Smooth muscle cell (in vitro differentiated cells): ENCODE results near the gene PRR19. TPM values are rescaled to one million over a fixed set of nuclear protein-coding genes. Genes with fewer than 3 reads are reported as not detected.
A peak's percentile ranks its signal among the peaks of the same experiment; 100 is the strongest.

Experiments
- DNase-seq: peaks from one replicate; lab custom pipeline; 2025; ENCODE audit not compliant: unreplicated experiment; lab: John Stamatoyannopoulos, UW
- H2AFZ ChIP-seq: fragments of 200-600 bp; sonication (generic); 2 replicates; pipeline ENCODE4 v1.6.0; 2016; ENCODE audit warnings: antibody characterized with exemption, low read depth, mild to moderate bottlenecking
- H3F3A ChIP-seq: fragments of 200-600 bp; sonication (generic); 2 replicates; pipeline ENCODE4 v1.6.0; 2017; ENCODE audit warnings: antibody characterized with exemption, low read depth
- H3K27ac ChIP-seq: fragments of 200-600 bp; sonication (generic); 2 replicates; pipeline ENCODE4 v1.5.1; 2016; ENCODE audit warnings: low read depth, mild to moderate bottlenecking
- H3K27me3 ChIP-seq: fragments of 200-600 bp; sonication (generic); 2 replicates; pipeline ENCODE4 v1.6.1; 2016; ENCODE audit warnings: low read depth, mild to moderate bottlenecking
- H3K36me3 ChIP-seq: fragments of 200-600 bp; sonication (generic); 2 replicates; pipeline ENCODE4 v1.5.1; 2016; ENCODE audit warnings: low read depth
- H3K4me1 ChIP-seq: fragments of 200-600 bp; sonication (generic); 2 replicates; pipeline ENCODE4 v1.5.1; 2016; ENCODE audit warnings: low read depth
- H3K4me2 ChIP-seq: fragments of 200-600 bp; sonication (generic); 2 replicates; pipeline ENCODE4 v1.6.0; 2016; ENCODE audit warnings: mild to moderate bottlenecking
- H3K4me3 ChIP-seq: fragments of 200-600 bp; sonication (generic); 2 replicates; pipeline ENCODE4 v1.5.1; 2016; ENCODE audit warnings: mild to moderate bottlenecking
- H3K79me2 ChIP-seq: fragments of 200-600 bp; sonication (generic); 2 replicates; pipeline ENCODE4 v1.6.0; 2016; ENCODE audit warnings: low read depth, mild to moderate bottlenecking
- H3K9ac ChIP-seq: fragments of 200-600 bp; sonication (generic); 2 replicates; pipeline ENCODE4 v1.6.0; 2016; ENCODE audit warnings: low read depth
- H3K9me3 ChIP-seq: fragments of 200-600 bp; sonication (generic); replicated peaks from 2 replicates; pipeline ENCODE4 v1.5.1; 2016; ENCODE audit warnings: low read depth
- H4K20me1 ChIP-seq: fragments of 200-600 bp; sonication (generic); 2 replicates; pipeline ENCODE4 v1.6.0; 2016; ENCODE audit warnings: low read depth
- CTCF ChIP-seq: fragments of 200-600 bp; sonication (generic); IDR thresholded peaks from 2 replicates; pipeline ENCODE4 v1.5.1; 2017; ENCODE audit warnings: borderline replicate concordance, mild to moderate bottlenecking, antibody characterized with exemption; ENCODE audit not compliant: insufficient read depth, poor library complexity, severe bottlenecking
- WGBS: methylation state at CpG from one replicate; pipeline ENCODE4 v1.1.7; 2016; ENCODE audit warnings: low lambda C conversion rate; 5-methylcytosine and 5-hydroxymethylcytosine counted together
- polyA plus RNA-seq: library from polyadenylated mRNA; unstranded; fragments of >200 nt; fragmentation: Nextera tagmentation; extraction: Ambion mirVana; gene quantifications from 2 replicates; pipeline ENCODE4 v1.2.1, GENCODE V29; 2016
- total RNA-seq: library from RNA; depleted of rRNA; stranded (reverse); fragments of >200 nt; gene quantifications from 2 replicates; pipeline ENCODE4 v1.2.3, GENCODE V29; 2014

PRR19 gene
- total and polyA plus RNA-seq, 2 experiments from 2014 or later, result 0.45 to 0.73 TPM

- peaks cover 12% of the 10 kb centered on the region for H3K79me2 ChIP-seq
- no peaks in the 10 kb centered on the region for H3K9me3 ChIP-seq
- peak overlapping the region; percentile 49 for H3K9ac ChIP-seq
- peak overlapping the region; percentile 97 for H3K27ac ChIP-seq
- H2AFZ ChIP-seq, result no peak overlapping the region
- DNase-seq, result peak; percentile 90
- peak overlapping the region; percentile 40 for H3K4me3 ChIP-seq
- H3K4me1 ChIP-seq, result peaks cover 36% of the 10 kb centered on the region
- peaks cover 33% of the 10 kb centered on the region for H3F3A ChIP-seq
- 10% methylated on average over 11 of the region's 74 CpGs for WGBS
- no peaks in the 10 kb centered on the region for H3K36me3 ChIP-seq
- peak overlapping the region; percentile 95 for H3K4me2 ChIP-seq
- peaks cover 42% of the 10 kb centered on the region for H4K20me1 ChIP-seq
- no peaks in the 10 kb centered on the region for H3K27me3 ChIP-seq
- TF ChIP-seq CTCF, result no peak
Measured at GRCh38 chr19:42283188-42284065, 18.5 kb upstream of the PRR19 start.

GRCh38 chr19:42284066-42284501, 17.8 kb upstream of the PRR19 start:
- WGBS, result 0% methylated on average over 6 of the region's 76 CpGs

GRCh38 chr19:42284591-42285341, 17.2 kb upstream of the PRR19 start:
- Histone ChIP-seq H4K20me1 (peaks cover 47% of the 10 kb centered on the region), H3K79me2 (peaks cover 12% of the 10 kb centered on the region), H3K4me1 (peaks cover 30% of the 10 kb centered on the region), H2AFZ (no peak overlapping the region), H3K9me3 (no peaks in the 10 kb centered on the region), H3K27me3 (no peaks in the 10 kb centered on the region), H3F3A (peaks cover 25% of the 10 kb centered on the region), H3K4me2 (peak overlapping the region; percentile 100), H3K4me3 (peak overlapping the region; percentile 71), H3K36me3 (no peaks in the 10 kb centered on the region), H3K27ac (no peak overlapping the region), H3K9ac (no peak overlapping the region)
- no peak for DNase-seq
- 6% methylated on average over 38 of the region's 41 CpGs for WGBS
- TF ChIP-seq CTCF, result no peak

More at GRCh38 chr19:42284066-42284501, 17.8 kb upstream of the PRR19 start:
- no peak overlapping the region for H3K9ac ChIP-seq
- H3K27me3 ChIP-seq, result no peaks in the 10 kb centered on the region
- TF ChIP-seq CTCF, result no peak
- peak; percentile 89 for DNase-seq
- peak overlapping the region; percentile 63 for H3K4me2 ChIP-seq
- peaks cover 36% of the 10 kb centered on the region for H3K4me1 ChIP-seq
- H3K4me3 ChIP-seq, result peak overlapping the region; percentile 40
- no peak overlapping the region for H3K27ac ChIP-seq
- H3K79me2 ChIP-seq, result peaks cover 12% of the 10 kb centered on the region
- no peaks in the 10 kb centered on the region for H3K36me3 ChIP-seq
- H3K9me3 ChIP-seq, result no peaks in the 10 kb centered on the region
- H4K20me1 ChIP-seq, result peaks cover 46% of the 10 kb centered on the region
- H3F3A ChIP-seq, result peaks cover 26% of the 10 kb centered on the region
- H2AFZ ChIP-seq, result no peak overlapping the region
